Measurements from ENCODE around the gene UROC1. TPM values are rescaled to one million over a fixed set of nuclear protein-coding genes. Genes with fewer than 3 reads are reported as not detected.

The UROC1 gene
- total RNA-seq, 1 experiment from 2014 or later: not detected

DNA sequence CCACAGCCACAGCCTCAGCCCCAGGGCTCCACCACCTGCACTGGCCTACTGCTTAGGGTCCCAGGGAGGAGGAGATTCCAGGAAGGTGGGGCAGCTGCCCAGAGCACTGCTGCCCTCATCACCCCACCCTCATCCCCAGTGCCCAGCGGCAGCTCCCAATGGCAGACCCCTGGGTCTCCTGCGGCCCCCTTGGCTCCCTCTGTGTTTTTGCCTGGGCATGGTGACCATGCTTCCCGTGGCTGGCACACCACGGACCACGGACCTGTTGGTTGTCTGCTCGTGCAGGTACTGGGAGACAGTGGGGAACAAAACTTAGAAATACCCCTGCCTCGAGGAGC lies 9.1 kb upstream of the UROC1 start:
- TF ChIP-seq, protein P1, sequence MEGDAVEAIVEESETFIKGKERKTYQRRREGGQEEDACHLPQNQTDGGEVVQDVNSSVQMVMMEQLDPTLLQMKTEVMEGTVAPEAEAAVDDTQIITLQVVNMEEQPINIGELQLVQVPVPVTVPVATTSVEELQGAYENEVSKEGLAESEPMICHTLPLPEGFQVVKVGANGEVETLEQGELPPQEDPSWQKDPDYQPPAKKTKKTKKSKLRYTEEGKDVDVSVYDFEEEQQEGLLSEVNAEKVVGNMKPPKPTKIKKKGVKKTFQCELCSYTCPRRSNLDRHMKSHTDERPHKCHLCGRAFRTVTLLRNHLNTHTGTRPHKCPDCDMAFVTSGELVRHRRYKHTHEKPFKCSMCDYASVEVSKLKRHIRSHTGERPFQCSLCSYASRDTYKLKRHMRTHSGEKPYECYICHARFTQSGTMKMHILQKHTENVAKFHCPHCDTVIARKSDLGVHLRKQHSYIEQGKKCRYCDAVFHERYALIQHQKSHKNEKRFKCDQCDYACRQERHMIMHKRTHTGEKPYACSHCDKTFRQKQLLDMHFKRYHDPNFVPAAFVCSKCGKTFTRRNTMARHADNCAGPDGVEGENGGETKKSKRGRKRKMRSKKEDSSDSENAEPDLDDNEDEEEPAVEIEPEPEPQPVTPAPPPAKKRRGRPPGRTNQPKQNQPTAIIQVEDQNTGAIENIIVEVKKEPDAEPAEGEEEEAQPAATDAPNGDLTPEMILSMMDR (conservative IDR thresholded peaks at IDR 0.05; ENCODE audit: low read depth, low read length): no peak
- no peak for TF ChIP-seq EZH2 (IDR thresholded peaks at IDR 0.05; ENCODE audit: borderline replicate concordance, low read depth, low read length, poor library complexity, severe bottlenecking)
- ChIA-PET CTCF (interaction anchor here (0.6 kb wide), 1 partner anchor 972 kb away, joined by 7 read pairs; no protein-coding TSS in a partner anchor), POLR2A (ENCODE audit: low non-redundant PET) (no interaction called here)
- Histone ChIP-seq H3K9me3 (ENCODE audit: low read depth, low read length, poor library complexity, severe bottlenecking) (no peaks in the 10 kb centered on the region), H3K27ac (ENCODE audit: low read depth, low read length, poor library complexity, severe bottlenecking) (no peak overlapping the region), H3K4me1 (ENCODE audit: insufficient read depth, low read length, poor library complexity, severe bottlenecking) (peaks cover 14% of the 10 kb centered on the region), H3K4me3 (ENCODE audit: low read depth, low read length, poor library complexity, severe bottlenecking) (no peak overlapping the region), H3K36me3 (ENCODE audit: insufficient read depth, low read length, poor library complexity, severe bottlenecking) (no peaks in the 10 kb centered on the region), H3K27me3 (replicated peaks; ENCODE audit: insufficient read depth, low read depth, low read length, poor library complexity) (peaks cover 6% of the 10 kb centered on the region)
- DNase-seq (ENCODE audit: low spot score): no peak
- BruUV-seq (replicated peaks): no TSS peak
- intact Hi-C loops (cut with micrococcal nuclease; ENCODE audit: unreplicated experiment): loop anchor here (10.0 kb wide), 1 partner anchor 128 kb away; the partner anchor contains the start of gene TXNRD3

DNA sequence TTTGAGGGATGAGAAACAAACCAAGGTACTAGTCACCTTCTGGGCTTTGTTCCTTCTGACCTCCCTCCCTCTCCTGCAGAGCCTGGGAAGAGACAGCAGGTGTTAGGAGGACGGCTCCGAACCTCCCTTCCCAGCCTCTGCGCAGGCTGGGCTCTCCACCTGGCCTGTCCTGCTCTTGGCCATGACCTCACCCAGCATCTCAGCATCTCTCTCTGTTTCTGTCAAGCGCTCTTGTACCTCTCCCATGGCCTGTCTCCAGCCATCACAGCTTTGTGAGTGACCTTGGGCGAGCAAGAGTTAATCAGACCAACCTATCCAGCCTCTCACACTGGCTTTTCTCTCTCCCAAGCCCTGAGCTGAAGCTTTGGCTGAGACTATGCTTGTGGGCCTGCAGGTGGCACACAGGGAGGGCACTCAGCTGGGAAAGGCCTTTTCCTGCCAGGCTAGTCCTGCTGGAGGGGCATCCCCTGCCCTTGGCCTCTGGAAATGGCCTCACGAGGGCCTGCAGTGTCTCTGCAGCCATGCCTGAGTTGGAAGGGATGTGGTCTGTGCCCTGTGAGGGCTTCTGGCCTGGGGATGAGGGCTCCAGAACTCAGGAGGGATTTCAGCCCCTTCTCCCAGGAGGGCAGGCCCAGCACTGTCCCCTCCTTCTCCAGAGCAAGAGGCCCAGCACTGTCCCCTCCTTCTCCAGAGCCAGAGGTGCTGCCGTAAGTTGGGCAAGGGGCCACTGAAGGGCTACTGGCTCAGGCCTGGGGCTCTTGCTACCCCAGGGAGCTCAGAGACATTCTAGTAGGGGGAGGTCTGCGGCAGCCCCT lies 8.5 kb upstream of the UROC1 start:
- H3K4me3 ChIP-seq (ENCODE audit: low read depth, low read length, poor library complexity, severe bottlenecking): no peak overlapping the region
- no peaks in the 10 kb centered on the region for H3K9me3 ChIP-seq (ENCODE audit: low read depth, low read length, poor library complexity, severe bottlenecking)
- no peaks in the 10 kb centered on the region for H3K36me3 ChIP-seq (ENCODE audit: insufficient read depth, low read length, poor library complexity, severe bottlenecking)
- no peak overlapping the region for H3K27ac ChIP-seq (ENCODE audit: low read depth, low read length, poor library complexity, severe bottlenecking)
- ChIA-PET POLR2A (ENCODE audit: low non-redundant PET) (no interaction called here), CTCF (interaction anchor here (0.6 kb wide), 1 partner anchor 972 kb away, joined by 7 read pairs; no protein-coding TSS in a partner anchor)
- H3K27me3 ChIP-seq (replicated peaks; ENCODE audit: insufficient read depth, low read depth, low read length, poor library complexity): peaks cover 6% of the 10 kb centered on the region
- peaks cover 14% of the 10 kb centered on the region for H3K4me1 ChIP-seq (ENCODE audit: insufficient read depth, low read length, poor library complexity, severe bottlenecking)
- intact Hi-C loops (cut with micrococcal nuclease; ENCODE audit: unreplicated experiment): loop anchor here (10.0 kb wide), 1 partner anchor 129 kb away; the partner anchor contains the start of gene TXNRD3
- DNase-seq (ENCODE audit: low spot score): no peak
- TF ChIP-seq EZH2 (IDR thresholded peaks at IDR 0.05; ENCODE audit: borderline replicate concordance, low read depth, low read length, poor library complexity, severe bottlenecking): no peak
- TF ChIP-seq, protein P1 (conservative IDR thresholded peaks at IDR 0.05; ENCODE audit: low read depth, low read length): no peak
- no TSS peak for BruUV-seq (replicated peaks)

DNA sequence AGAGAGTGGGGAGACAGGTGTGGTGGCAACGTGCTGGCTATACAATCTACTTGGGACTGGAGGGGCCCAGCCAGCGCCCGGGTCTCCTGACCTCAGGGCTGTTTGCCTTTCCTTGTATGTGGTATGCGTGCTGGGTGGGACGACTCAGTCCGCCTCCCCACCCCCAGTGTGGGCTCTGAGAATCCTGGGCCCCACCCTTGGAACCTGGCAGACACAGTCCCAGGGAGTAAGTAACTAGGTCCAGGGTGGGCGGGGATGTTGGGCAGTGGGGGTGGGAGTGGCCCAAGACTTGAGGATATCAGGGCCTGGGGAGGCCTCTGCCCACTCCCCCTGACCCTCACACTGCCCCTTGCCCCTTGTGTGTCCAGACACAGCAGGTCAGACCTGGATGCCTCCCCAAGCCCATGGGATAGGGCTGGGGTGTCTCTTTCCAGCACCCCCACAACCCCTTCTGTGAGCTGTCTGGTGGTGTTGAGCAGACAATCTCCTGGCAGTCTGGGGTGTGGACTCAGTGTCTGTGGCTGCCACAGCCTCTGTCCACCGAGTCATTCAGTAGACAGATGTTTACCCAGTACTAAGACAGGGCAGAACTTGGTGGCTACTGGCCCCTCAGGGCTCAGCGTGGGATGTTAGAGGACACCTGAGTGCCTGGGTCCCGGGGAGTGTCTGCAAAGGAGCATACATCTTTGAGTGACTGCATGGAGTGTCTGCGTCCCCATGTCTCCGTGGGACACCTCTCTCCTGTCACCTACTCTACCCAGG lies 7.7 kb upstream of the UROC1 start:
- ChIA-PET CTCF (no interaction called here), POLR2A (ENCODE audit: low non-redundant PET) (no interaction called here)
- Histone ChIP-seq H3K4me1 (ENCODE audit: insufficient read depth, low read length, poor library complexity, severe bottlenecking) (peaks cover 14% of the 10 kb centered on the region), H3K9me3 (ENCODE audit: low read depth, low read length, poor library complexity, severe bottlenecking) (no peaks in the 10 kb centered on the region), H3K36me3 (ENCODE audit: insufficient read depth, low read length, poor library complexity, severe bottlenecking) (no peaks in the 10 kb centered on the region), H3K4me3 (ENCODE audit: low read depth, low read length, poor library complexity, severe bottlenecking) (no peak overlapping the region), H3K27ac (ENCODE audit: low read depth, low read length, poor library complexity, severe bottlenecking) (no peak overlapping the region), H3K27me3 (replicated peaks; ENCODE audit: insufficient read depth, low read depth, low read length, poor library complexity) (peaks cover 6% of the 10 kb centered on the region)
- intact Hi-C loops (cut with micrococcal nuclease; ENCODE audit: unreplicated experiment): loop anchor here (10.0 kb wide), 1 partner anchor 130 kb away; the partner anchor contains the start of gene TXNRD3
- no TSS peak for BruUV-seq (replicated peaks)
- no peak for TF ChIP-seq EZH2 (IDR thresholded peaks at IDR 0.05; ENCODE audit: borderline replicate concordance, low read depth, low read length, poor library complexity, severe bottlenecking)
- TF ChIP-seq, protein P1 (conservative IDR thresholded peaks at IDR 0.05; ENCODE audit: low read depth, low read length): no peak
- no peak for DNase-seq (ENCODE audit: low spot score)
